Activated CD8-positive, alpha-beta memory T cell treated with anti-CD3 and anti-CD28 coated beads, Interleukin-2, amount 50 U/mL, for 24 hours (primary cell): ENCODE results near the gene C1orf185.
"Not testable (repeated sequence)": the region's sequence is repeated elsewhere in the genome, so short reads cannot be mapped to it uniquely, and the experiment has no call there.

ENCODE experiments used
- DNase-seq: peaks from one replicate; pipeline ENCODE4 v3.0.0-alpha.2; 2020; ENCODE audit errors: extremely low read depth

C1orf185 gene

GRCh38 chr1:51137696-51138095 lies 35.7 kb downstream of the C1orf185 start:
- DNase-seq = not testable (repeated sequence)

DNA sequence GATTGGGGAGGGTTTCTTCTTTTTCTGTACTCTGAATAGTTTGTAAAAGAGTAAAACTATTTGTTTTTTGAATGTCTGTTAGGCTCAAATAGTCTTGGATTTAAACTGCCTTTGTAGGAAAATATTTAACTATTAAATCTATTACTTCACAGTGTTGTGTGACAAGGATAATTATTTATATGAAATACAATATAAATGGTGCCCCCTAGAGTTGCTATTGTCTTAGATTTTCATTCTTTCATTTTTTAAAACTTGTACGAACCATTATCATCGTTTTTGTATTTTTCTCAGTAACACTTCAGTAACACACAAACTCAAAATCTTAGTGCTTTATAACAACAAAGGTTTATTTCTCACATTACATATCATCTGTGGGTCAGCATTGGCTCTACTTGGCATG lies 37.4 kb downstream of the C1orf185 start:
- DNase-seq = no peak

- no peak for DNase-seq
These were observed 45.4 kb downstream of the C1orf185 start for GRCh38 chr1:51147394-51147793.

DNA sequence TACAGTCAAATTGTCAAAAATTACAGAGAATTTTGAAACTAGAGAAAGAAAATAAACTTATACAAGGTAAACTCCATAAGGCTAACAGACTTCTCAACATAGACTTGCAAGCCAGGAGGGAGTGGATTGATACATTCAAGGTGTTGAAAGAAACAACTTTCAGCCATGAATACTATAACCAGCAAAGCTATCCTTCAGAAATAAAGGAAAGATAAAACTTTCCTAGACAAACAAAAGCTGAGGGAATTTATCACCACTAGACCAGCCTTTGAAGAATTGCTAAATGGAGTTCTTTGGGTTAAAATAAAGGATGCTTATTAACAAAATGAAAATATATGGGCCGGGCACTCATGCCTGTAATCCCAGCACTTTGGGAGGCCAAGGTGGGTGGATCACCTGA lies 52.7 kb downstream of the C1orf185 start:
- no peak for DNase-seq

DNA sequence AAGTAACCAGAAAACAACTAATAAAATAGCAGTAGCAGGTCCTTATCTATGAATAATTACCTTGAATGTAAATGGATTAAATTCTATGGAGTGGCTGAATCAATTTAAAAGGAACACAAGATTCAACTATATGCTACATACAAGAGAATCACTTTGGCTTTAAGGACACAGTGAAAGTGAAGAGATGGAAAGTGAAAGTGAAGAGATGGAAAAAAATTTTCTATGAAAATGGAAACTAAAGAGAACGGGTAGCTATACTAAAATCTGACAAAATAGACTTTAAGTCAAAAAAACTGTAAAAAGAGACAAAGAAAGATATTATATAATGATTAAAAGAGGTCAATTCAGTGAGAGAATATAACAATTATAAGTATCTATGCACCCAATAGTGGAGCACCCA lies 54.7 kb downstream of the C1orf185 start:
- no peak for DNase-seq

DNA sequence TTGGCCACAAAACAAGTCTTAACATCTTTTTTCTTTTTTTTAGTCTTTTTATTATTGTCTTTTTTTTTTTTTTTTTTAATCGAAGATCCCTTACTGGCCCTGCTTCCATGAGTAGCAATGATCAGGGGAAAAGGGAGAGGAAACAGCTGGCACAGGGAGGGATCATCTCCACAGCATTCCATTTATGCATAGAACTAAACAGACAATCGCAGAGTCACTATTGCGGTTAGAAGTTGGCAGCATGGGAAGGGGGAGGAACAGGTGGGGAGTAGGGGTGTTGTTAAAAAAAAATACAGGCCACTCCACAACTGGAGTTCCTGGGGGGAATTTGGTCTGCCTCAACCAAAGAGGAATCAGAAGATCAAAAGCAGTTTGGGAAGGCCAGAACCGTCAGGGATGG lies 55.4 kb downstream of the C1orf185 start:
- no peak for DNase-seq

- no peak for DNase-seq
These were observed 56.2 kb downstream of the C1orf185 start for GRCh38 chr1:51158263-51158662.

DNA sequence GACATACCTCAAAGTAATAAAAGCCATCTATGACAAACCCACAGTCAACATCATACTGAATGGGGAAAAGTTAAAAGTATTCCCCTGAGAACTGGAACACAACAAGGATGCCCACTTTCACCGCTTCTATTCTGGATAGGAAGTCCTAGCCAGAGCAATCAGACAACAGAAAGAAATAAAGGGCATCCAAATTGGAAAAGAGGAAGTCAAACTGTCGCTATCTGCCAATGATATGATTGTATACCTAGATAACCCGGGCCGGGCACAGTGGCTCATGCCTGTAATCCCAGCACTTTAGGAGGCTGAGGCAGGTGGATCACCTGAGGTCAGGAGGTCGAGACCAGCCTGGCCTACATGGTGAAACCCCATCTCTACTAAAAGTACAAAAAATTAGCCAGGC lies 60.5 kb downstream of the C1orf185 start:
- not testable (repeated sequence) for DNase-seq

GRCh38 chr1:51165540-51165939 lies 63.5 kb downstream of the C1orf185 start:
- no peak for DNase-seq

DNA sequence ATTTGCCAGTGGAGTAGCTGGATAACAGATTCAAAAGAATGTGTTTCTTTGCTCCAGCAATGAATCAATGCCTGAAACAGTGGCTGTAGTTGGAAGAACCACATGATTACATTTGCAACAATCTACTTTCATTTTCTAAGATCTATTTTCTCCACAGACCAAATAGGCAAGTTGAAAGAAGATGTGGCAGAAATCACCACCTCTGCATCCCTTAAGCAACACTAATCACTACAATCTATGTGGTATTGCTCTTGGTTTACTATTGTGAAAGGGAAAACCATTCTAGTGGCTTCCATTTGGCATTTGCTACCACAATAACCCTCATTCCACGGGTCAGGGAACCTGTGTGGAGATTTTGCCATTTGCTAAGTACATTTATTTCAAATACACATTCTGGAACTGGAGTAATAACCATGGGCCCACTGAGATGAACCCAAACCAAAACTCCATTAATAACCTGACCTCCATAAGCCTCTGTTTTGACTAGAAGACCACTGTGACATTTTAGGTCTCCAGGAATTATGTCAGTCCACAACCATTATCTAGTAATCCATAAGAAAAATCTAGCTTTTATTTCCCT lies 66.3 kb downstream of the C1orf185 start:
- DNase-seq = no peak

DNA sequence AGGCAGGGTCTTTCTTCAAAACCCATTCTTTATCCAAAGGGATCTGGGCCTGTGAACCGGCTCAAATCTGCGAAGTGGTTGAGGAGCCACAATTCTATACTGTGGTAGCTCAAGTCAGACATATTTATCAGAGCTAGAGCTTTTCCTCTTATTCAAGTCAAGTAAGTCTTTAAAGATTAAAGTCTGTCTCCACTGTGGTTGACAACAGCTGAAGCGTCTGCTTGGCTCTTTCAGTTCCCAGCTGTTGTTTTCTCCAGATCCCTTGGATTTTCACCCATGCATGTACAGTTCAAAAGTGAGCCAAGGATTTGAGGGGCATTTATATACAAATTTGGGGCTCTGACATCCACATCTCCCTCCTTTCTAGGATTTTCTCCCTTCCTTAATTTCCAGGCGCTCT lies 66.9 kb downstream of the C1orf185 start:
- no peak for DNase-seq

DNA sequence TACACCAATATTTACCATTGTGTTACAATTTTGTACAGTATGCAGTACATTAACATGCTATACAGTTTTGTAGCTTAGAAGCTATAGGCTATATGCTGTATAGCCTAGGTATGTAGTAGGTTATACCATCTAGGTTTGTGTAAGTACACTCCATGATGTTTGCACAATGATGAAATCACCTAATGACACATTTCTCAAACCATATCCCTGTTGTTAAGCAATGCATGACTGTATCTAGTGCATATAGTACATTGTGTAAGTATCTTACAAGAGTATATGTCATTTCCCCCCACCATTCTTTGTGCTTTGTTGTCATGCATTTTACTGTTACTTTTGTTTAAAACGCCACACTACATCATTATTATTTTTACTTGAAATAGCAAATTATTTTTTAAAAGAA lies 68.3 kb downstream of the C1orf185 start:
- no peak for DNase-seq

GRCh38 chr1:51172811-51173210 lies 70.8 kb downstream of the C1orf185 start:
- no peak for DNase-seq

- DNase-seq = no peak
These were observed 73.2 kb downstream of the C1orf185 start for GRCh38 chr1:51175278-51175677.

GRCh38 chr1:51177988-51178387 lies 76.0 kb downstream of the C1orf185 start:
- not testable (repeated sequence) for DNase-seq

DNA sequence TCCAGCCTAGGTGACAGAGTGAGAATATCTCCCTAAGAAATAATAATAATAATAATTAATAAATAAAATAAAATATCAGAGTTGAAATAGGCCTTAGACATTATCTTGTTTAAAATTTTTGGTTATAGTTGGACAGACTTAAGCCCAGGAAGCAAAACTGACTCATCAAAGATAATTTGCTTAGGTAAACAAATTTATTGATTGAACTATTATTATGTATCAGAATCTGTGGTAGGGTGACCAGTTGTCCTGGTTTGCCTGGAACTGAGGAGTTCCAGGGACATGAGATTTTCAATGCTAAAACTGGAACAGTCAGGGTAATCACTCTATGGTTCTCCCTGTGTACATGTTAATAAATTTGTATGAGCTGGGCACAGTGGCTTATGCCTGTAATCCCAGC lies 86.2 kb downstream of the C1orf185 start:
- no peak for DNase-seq

GRCh38 chr1:51189421-51190073 lies 87.5 kb downstream of the C1orf185 start:
- DNase-seq = no peak

DNA sequence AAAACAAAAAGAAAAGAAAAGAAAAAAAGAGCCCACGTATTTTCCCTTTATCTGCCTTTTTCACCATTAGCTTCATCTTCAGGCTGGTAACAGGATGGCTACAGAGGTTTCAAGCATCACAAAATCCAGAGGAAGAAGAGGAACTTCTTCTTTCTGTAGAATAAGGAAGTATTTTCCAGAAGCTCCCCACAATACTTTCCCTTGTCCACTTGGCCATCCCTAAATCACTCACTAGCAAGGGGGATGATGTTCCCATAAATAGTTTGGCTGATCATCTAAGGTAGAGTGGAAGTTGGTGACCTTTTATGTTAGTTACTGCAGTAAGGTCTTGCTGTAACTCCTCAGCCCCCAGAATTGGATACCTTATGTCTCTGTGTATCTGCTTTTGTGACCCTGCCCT lies 88.9 kb downstream of the C1orf185 start:
- DNase-seq = no peak

DNA sequence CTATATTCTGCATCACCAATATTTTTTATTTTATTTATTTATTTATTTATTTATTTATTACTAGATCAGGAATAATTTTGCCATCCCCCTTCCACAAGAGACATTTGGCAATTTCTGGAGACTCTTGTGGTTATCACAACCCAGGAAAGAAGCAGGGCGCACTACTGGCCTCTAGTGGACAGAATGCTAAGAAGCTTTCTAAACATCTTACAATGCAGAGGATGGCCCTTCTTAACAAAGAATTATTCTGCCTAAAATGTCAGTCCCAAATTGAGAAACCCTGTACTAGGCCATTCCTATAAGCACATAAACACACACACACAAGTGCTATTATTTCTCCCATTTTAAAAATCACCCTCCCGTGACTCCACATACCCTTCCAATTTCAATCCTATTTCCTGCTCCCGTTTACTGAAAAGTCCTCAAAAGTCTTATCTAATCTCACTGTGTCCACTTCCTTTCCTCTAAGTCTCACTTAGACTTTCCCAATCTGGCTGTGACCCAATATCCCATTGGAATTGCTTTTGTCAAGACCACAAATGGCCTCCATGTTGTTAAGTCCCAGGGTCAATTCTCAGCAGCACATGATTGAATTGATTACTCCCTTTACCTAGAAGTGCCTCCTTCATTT lies 90.3 kb downstream of the C1orf185 start:
- DNase-seq = peak; percentile 15

GRCh38 chr1:51193564-51193963 lies 91.5 kb downstream of the C1orf185 start:
- no peak for DNase-seq
